Retinal pigment epithelial cell (primary cell): ENCODE results near the gene ATF7IP.

ENCODE experiments used
- DNase-seq: peaks from one replicate; pipeline ENCODE4 v3.0.0-alpha.2; 2010; ENCODE audit warnings: low read depth
- H3K4me3 ChIP-seq: 2 replicates; pipeline ENCODE4 v1.5.1; 2011; ENCODE audit warnings: mild to moderate bottlenecking, low read length, control low read depth, moderate library complexity
- CTCF ChIP-seq: conservative IDR thresholded peaks from 2 replicates; pipeline ENCODE4 v1.5.1; 2011; ENCODE audit warnings: low read depth, low read length, control low read depth, inconsistent platforms

ATF7IP gene

GRCh38 chr12:14384783-14385638 is 19.5 kb downstream of the ATF7IP start:
- DNase-seq = peak; percentile 91
- TF ChIP-seq CTCF = no peak
- H3K4me3 ChIP-seq = peak overlapping the region; percentile 37

GRCh38 chr12:14387219-14387871 is 21.9 kb downstream of the ATF7IP start:
- DNase-seq = no peak
- no peak for TF ChIP-seq CTCF
- H3K4me3 ChIP-seq = no peak overlapping the region

- TF ChIP-seq CTCF = no peak
- no peak overlapping the region for H3K4me3 ChIP-seq
- DNase-seq = no peak
Measured at GRCh38 chr12:14390449-14390848, 25.0 kb downstream of the ATF7IP start.

GRCh38 chr12:14390870-14391530 is 25.5 kb downstream of the ATF7IP start:
- H3K4me3 ChIP-seq = no peak overlapping the region
- DNase-seq = no peak

GRCh38 chr12:14393751-14394150 is 28.3 kb downstream of the ATF7IP start:
- no peak for TF ChIP-seq CTCF
- H3K4me3 ChIP-seq = no peak overlapping the region
- DNase-seq = no peak

More at GRCh38 chr12:14390870-14391530, 25.5 kb downstream of the ATF7IP start:
- TF ChIP-seq CTCF = no peak

- peak; percentile 8 for TF ChIP-seq CTCF
- peak; percentile 70 for DNase-seq
- no peak overlapping the region for H3K4me3 ChIP-seq
Measured at GRCh38 chr12:14394317-14395073, 29.0 kb downstream of the ATF7IP start.
